HG03442 (cell line): ENCODE results near the gene EDDM13.
"Not testable (repeated sequence)": the region's sequence is repeated elsewhere in the genome, so short reads cannot be mapped to it uniquely, and the experiment has no call there.

Experiments used
- ATAC-seq: cut with Tn5 transposase; IDR thresholded peaks from one replicate; pipeline ENCODE4 v1.9.1; 2021; ENCODE audit warnings: mild to moderate bottlenecking, moderate library complexity; ENCODE audit not compliant: unreplicated experiment

EDDM13 gene

GRCh38 chr19:56272161-56272798 is at the start of gene EDDM13:
EDDM13 (plus strand) TSS chr19:56272748; CDS start chr19:56272835, 87 bp downstream.
- no peak for ATAC-seq

- ATAC-seq, result no peak
Measured at GRCh38 chr19:56222901-56223300, 49.6 kb upstream of the EDDM13 start.

- no peak for ATAC-seq
Measured at GRCh38 chr19:56223481-56223880, 49.1 kb upstream of the EDDM13 start.

GRCh38 chr19:56245121-56245740 is 27.3 kb upstream of the EDDM13 start:
- ATAC-seq, result no peak

GRCh38 chr19:56245764-56246163 is 26.8 kb upstream of the EDDM13 start:
- not testable (repeated sequence) for ATAC-seq

GRCh38 chr19:56248736-56249338 is 23.7 kb upstream of the EDDM13 start:
- ATAC-seq, result not testable (repeated sequence)

GRCh38 chr19:56252699-56253422 is 19.7 kb upstream of the EDDM13 start:
- no peak for ATAC-seq

GRCh38 chr19:56253737-56254136 is 18.8 kb upstream of the EDDM13 start:
- ATAC-seq, result no peak

- no peak for ATAC-seq
Measured at GRCh38 chr19:56258272-56258671, 14.3 kb upstream of the EDDM13 start.

GRCh38 chr19:56261145-56261544 is 11.4 kb upstream of the EDDM13 start:
- ATAC-seq, result no peak

- not testable (repeated sequence) for ATAC-seq
Measured at GRCh38 chr19:56261932-56262331, 10.6 kb upstream of the EDDM13 start.

- no peak for ATAC-seq
Measured at GRCh38 chr19:56263319-56263718, 9.2 kb upstream of the EDDM13 start.

- no peak for ATAC-seq
Measured at GRCh38 chr19:56266051-56266450, 6.5 kb upstream of the EDDM13 start.

GRCh38 chr19:56269348-56269747 is 3.2 kb upstream of the EDDM13 start:
- ATAC-seq, result no peak

- ATAC-seq, result no peak
Measured at GRCh38 chr19:56270676-56271075, 1.9 kb upstream of the EDDM13 start.

GRCh38 chr19:56271151-56271550 is 1.4 kb upstream of the EDDM13 start:
- no peak for ATAC-seq

- no peak for ATAC-seq
Measured at GRCh38 chr19:56273563-56274117, 1.1 kb downstream of the EDDM13 start.

- ATAC-seq, result no peak
Measured at GRCh38 chr19:56282809-56283208, 10.3 kb downstream of the EDDM13 start.

GRCh38 chr19:56284746-56285145 is 12.2 kb downstream of the EDDM13 start:
- ATAC-seq, result no peak

GRCh38 chr19:56290104-56290503 is 17.6 kb downstream of the EDDM13 start:
- ATAC-seq, result no peak

GRCh38 chr19:56291867-56292266 is 19.3 kb downstream of the EDDM13 start:
- no peak for ATAC-seq
